SH-SY5Y (cell line): ENCODE measurements around the gene DNAI7.

Experiments
- GATA2 ChIP-seq: IDR thresholded peaks from 2 replicates; pipeline ENCODE4 v1.6.1; 2011; ENCODE audit warnings: mild to moderate bottlenecking, low read depth, low read length
- GATA3 ChIP-seq: IDR thresholded peaks from 2 replicates; pipeline ENCODE4 v1.6.1; 2011; ENCODE audit warnings: low read depth, mild to moderate bottlenecking, low read length, moderate library complexity

GRCh38 chr12:25195056-25195971 is at the start of gene DNAI7, which contains the start of gene ETFRF1:
- no peak for TF ChIP-seq GATA3
- no peak for TF ChIP-seq GATA2
